Measurements from ENCODE around the gene SMIM35.

GRCh38 chr11:118046964-118047700, 39.6 kb downstream of the SMIM35 start:
- TF ChIP-seq CTCF (IDR thresholded peaks at IDR 0.05) (no peak), POLR2A (IDR thresholded peaks at IDR 0.05) (no peak)
